BJ (cell line): Measurements from ENCODE around the gene MYLK2. TPM values are rescaled to one million over a fixed set of nuclear protein-coding genes. Genes with fewer than 3 reads are reported as not detected.

Experiments used
- CTCF ChIA-PET: fragments of 350-600 bp; formaldehyde crosslinking; extraction: SDS; loops from one replicate; lab custom pipeline; 2021; ENCODE audit warnings: antibody characterized with exemption, inconsistent platforms; lab: Yijun Ruan, JAX
- POLR2A ChIA-PET: fragments of 300-600 bp; sonication (Branson Sonifier 250); formaldehyde crosslinking; extraction: SDS; loops from one replicate; lab custom pipeline; 2021; ENCODE audit warnings: antibody characterized with exemption; lab: Charles Lee
- DNase-seq: peaks from one replicate; pipeline ENCODE4 v3.0.0-alpha.2; 2011; ENCODE audit warnings: low read depth
- H3K27me3 ChIP-seq: 2 replicates; pipeline ENCODE4 v1.6.0; 2011; ENCODE audit warnings: low read length; ENCODE audit not compliant: control insufficient read depth, insufficient read depth
- H3K36me3 ChIP-seq: 2 replicates; pipeline ENCODE4 v1.5.1; 2011; ENCODE audit warnings: low read length; ENCODE audit not compliant: control insufficient read depth, insufficient read depth
- H3K4me3 ChIP-seq: 2 replicates; pipeline ENCODE4 v1.5.1; 2011; ENCODE audit warnings: low read depth, mild to moderate bottlenecking, control low read depth, low read length
- polyA plus RNA-seq: library from polyadenylated mRNA; depleted of rRNA; stranded (reverse); fragments of >200 nt; gene quantifications from 2 replicates; pipeline ENCODE4 v1.2.3, GENCODE V29; 2011; rRNA removed
- small RNA-seq: library from RNA; depleted of rRNA; stranded (forward); fragments of <200 nt; gene quantifications from one replicate; pipeline ENCODE3, GENCODE V24; 2012; ENCODE audit warnings: low replicate concordance, low read depth; ENCODE audit not compliant: insufficient read length
- TF ChIP-seq, protein P1 (sequence below): IDR thresholded peaks from 2 replicates; pipeline ENCODE4 v1.5.1; 2011; ENCODE audit warnings: low read depth, mild to moderate bottlenecking, control low read depth, inconsistent platforms, low read length, moderate library complexity; ENCODE audit not compliant: insufficient read depth

The MYLK2 gene
- polyA plus RNA-seq, 1 experiment = 0.10 TPM

DNA sequence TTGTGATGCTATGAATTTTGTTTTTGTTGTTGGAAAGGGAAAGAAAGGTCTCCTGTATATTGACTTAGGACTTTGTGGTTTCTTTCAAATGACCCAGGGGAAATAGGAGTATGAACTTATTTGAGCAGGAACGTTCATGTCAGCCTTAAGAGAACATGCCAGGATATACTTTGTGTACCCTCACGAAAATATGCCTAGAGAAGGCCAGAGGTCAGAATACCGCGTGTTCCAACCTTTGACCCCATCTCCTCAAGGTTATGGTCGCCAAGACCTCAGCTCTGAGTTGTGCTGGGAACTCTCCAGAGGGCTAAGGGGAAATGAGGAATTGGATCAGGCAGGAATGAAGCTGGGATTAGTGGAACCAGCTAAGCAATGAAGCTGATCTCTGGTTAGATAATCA lies 62.8 kb downstream of the MYLK2 start:
- CTCF ChIA-PET = interaction anchor here (1.0 kb wide), 1 partner anchor 11 kb away, joined by 3 read pairs; no protein-coding TSS in a partner anchor
- DNase-seq = no peak
- Histone ChIP-seq H3K36me3 (no peaks in the 10 kb centered on the region), H3K27me3 (peaks cover 1% of the 10 kb centered on the region; the same call in 1 of the 2 replicates), H3K4me3 (no peak overlapping the region)
- TF ChIP-seq, protein P1, sequence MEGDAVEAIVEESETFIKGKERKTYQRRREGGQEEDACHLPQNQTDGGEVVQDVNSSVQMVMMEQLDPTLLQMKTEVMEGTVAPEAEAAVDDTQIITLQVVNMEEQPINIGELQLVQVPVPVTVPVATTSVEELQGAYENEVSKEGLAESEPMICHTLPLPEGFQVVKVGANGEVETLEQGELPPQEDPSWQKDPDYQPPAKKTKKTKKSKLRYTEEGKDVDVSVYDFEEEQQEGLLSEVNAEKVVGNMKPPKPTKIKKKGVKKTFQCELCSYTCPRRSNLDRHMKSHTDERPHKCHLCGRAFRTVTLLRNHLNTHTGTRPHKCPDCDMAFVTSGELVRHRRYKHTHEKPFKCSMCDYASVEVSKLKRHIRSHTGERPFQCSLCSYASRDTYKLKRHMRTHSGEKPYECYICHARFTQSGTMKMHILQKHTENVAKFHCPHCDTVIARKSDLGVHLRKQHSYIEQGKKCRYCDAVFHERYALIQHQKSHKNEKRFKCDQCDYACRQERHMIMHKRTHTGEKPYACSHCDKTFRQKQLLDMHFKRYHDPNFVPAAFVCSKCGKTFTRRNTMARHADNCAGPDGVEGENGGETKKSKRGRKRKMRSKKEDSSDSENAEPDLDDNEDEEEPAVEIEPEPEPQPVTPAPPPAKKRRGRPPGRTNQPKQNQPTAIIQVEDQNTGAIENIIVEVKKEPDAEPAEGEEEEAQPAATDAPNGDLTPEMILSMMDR = no peak
- POLR2A ChIA-PET = no interaction called here

DNA sequence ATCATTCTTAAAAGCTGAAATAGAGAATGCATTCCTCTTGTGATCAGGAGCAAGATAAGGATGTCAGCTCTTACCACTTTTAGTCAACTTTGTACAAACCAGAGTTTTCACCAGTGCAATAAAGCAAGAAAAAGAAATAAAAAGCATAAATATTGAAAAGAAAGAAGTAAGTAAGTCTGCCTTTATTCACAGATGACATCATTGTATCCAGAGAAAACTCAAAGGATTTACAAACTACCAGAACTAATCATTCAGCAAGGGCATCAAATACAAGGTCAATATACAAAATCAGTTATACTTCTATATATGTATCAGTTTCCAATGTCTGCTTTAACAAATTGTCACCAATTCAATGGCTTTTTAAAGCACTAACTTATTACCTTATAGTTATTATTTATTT lies 64.7 kb downstream of the MYLK2 start:
- no peak for DNase-seq
- Histone ChIP-seq H3K27me3 (peaks cover 1% of the 10 kb centered on the region), H3K4me3 (no peak overlapping the region), H3K36me3 (no peaks in the 10 kb centered on the region)
- ChIA-PET POLR2A (no interaction called here), CTCF (interaction anchor here (0.6 kb wide), 1 partner anchor 523 kb away, joined by 4 read pairs; no protein-coding TSS in a partner anchor)
- TF ChIP-seq, protein P1 = no peak

Small RNA genes lying within 50 kb of the gene (small RNA-seq; reads per million reads assigned to genes)
- gene AL160175.1 = not detected

Other genes starting within 250 kb of the MYLK2 start
- 126 and 135 TPM in 2 replicates for gene ID1, start 214.1 kb upstream of the MYLK2 start, polyA plus RNA-seq
- gene COX4I2, start 181.4 kb upstream of the MYLK2 start, polyA plus RNA-seq = not detected in 2 replicates
- gene BCL2L1, start 96.5 kb upstream of the MYLK2 start, polyA plus RNA-seq = 73.2 and 90.7 TPM in 2 replicates
- 29.9 and 39.2 TPM in 2 replicates for gene TPX2, start 80.1 kb upstream of the MYLK2 start, polyA plus RNA-seq
- 0.05 TPM in 1 of 2 replicates, not detected in the other for gene FOXS1, start 26.2 kb downstream of the MYLK2 start, polyA plus RNA-seq
- 0.09 TPM in 1 of 2 replicates, not detected in the other for gene DUSP15, start 51.2 kb downstream of the MYLK2 start, polyA plus RNA-seq
- gene TTLL9, start 51.3 kb downstream of the MYLK2 start, polyA plus RNA-seq = 0.11 and 0.18 TPM in 2 replicates
- gene PDRG1, start 132.7 kb downstream of the MYLK2 start, polyA plus RNA-seq = 13.9 and 16.5 TPM in 2 replicates
- 0.01 TPM in 1 of 2 replicates, not detected in the other for gene XKR7, start 148.8 kb downstream of the MYLK2 start, polyA plus RNA-seq
- gene CCM2L, start 191.1 kb downstream of the MYLK2 start, polyA plus RNA-seq = not detected in 2 replicates
- gene HCK, start 232.9 kb downstream of the MYLK2 start, polyA plus RNA-seq = 0.05 TPM in 1 of 2 replicates, not detected in the other